Bronchial epithelial cell (primary cell): ENCODE measurements around the gene INTS7. TPM values are rescaled to one million over a fixed set of nuclear protein-coding genes. Genes with fewer than 3 reads are reported as not detected.

ENCODE experiments used
- DNase-seq: peaks from one replicate; pipeline ENCODE4 v3.0.0-alpha.2; 2010; ENCODE audit warnings: low read depth
- FAIRE-seq: peaks from 2 replicates; lab custom pipeline; 2011; peaks lifted over from hg19 to GRCh38; lab: Jason Lieb, UNC
- H3K27me3 ChIP-seq: 2 replicates; pipeline ENCODE4 v1.5.1; 2011; ENCODE audit warnings: low read length; ENCODE audit not compliant: control insufficient read depth, insufficient read depth
- H3K36me3 ChIP-seq: 2 replicates; pipeline ENCODE4 v1.5.1; 2011; ENCODE audit warnings: low read length; ENCODE audit not compliant: control insufficient read depth, insufficient read depth
- H3K4me3 ChIP-seq: 2 replicates; pipeline ENCODE4 v1.5.1; 2011; ENCODE audit warnings: mild to moderate bottlenecking, low read depth, low read length, control low read depth
- CTCF ChIP-seq: IDR thresholded peaks from 2 replicates; pipeline ENCODE4 v1.5.1; 2011; ENCODE audit warnings: mild to moderate bottlenecking, moderate library complexity, low read length, control low read depth, inconsistent platforms; ENCODE audit not compliant: insufficient read depth, severe bottlenecking
- total RNA-seq: library from RNA; depleted of rRNA; stranded (reverse); fragments of >200 nt; gene quantifications from 2 replicates; pipeline ENCODE4 v1.2.1, GENCODE V29; 2014

The INTS7 gene
- total RNA-seq, 1 donor from 2014 or later = 12.9 TPM

- Histone ChIP-seq H3K27me3 (no peaks in the 10 kb centered on the region), H3K36me3 (no peaks in the 10 kb centered on the region), H3K4me3 (no peak overlapping the region)
- TF ChIP-seq CTCF = no peak
- DNase-seq (no peak), FAIRE-seq (no peak)
These were observed 126.0 kb downstream of the INTS7 start for GRCh38 chr1:211909395-211909794.

GRCh38 chr1:211908951-211909350 lies 126.4 kb downstream of the INTS7 start:
- DNase-seq (no peak), FAIRE-seq (no peak)
- H3K36me3 ChIP-seq = no peaks in the 10 kb centered on the region
- H3K4me3 ChIP-seq = no peak overlapping the region
- TF ChIP-seq CTCF = no peak
- no peaks in the 10 kb centered on the region for H3K27me3 ChIP-seq

- no peak for TF ChIP-seq CTCF
- FAIRE-seq = no peak
- Histone ChIP-seq H3K4me3 (no peak overlapping the region), H3K36me3 (no peaks in the 10 kb centered on the region), H3K27me3 (no peaks in the 10 kb centered on the region)
- DNase-seq = no peak
These were observed 126.9 kb downstream of the INTS7 start for GRCh38 chr1:211908453-211908852.

- FAIRE-seq (no peak), DNase-seq (no peak)
- H3K27me3 ChIP-seq = no peaks in the 10 kb centered on the region
- H3K4me3 ChIP-seq = no peak overlapping the region
- no peak for TF ChIP-seq CTCF
- no peaks in the 10 kb centered on the region for H3K36me3 ChIP-seq
These were observed 131.7 kb downstream of the INTS7 start for GRCh38 chr1:211903490-211904245.

- no peaks in the 10 kb centered on the region for H3K27me3 ChIP-seq
- no peak for DNase-seq
- no peak for TF ChIP-seq CTCF
- H3K36me3 ChIP-seq = no peaks in the 10 kb centered on the region
- no peak overlapping the region for H3K4me3 ChIP-seq
- no peak for FAIRE-seq
These were observed 132.6 kb downstream of the INTS7 start for GRCh38 chr1:211902624-211903291.
